ENCODE measurements around the gene NUP160.
"Not testable (repeated sequence)": the region's sequence is repeated elsewhere in the genome, so short reads cannot be mapped to it uniquely, and the experiment has no call there.

Gene NUP160

DNA sequence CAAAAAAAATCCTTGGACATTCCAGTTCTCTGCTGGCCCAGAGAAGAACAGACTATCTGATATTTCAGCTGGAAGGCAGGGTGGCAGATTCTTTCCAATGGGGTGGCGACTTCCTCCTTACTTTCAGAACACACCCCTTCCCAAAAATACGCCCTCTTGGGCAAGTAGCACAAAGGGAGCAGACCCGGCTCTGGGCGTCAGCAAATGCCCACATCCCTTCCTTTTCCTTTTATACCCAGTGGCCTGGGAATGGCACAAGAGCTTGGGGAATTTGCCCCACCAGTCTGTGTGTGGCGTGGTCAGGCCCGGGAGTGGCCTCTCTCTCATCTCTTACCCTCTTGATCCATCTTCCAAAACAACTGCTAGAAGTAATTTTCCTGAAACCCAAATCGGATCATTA, 33.0 kb upstream of the NUP160 start:
- TF ChIP-seq, protein P1, sequence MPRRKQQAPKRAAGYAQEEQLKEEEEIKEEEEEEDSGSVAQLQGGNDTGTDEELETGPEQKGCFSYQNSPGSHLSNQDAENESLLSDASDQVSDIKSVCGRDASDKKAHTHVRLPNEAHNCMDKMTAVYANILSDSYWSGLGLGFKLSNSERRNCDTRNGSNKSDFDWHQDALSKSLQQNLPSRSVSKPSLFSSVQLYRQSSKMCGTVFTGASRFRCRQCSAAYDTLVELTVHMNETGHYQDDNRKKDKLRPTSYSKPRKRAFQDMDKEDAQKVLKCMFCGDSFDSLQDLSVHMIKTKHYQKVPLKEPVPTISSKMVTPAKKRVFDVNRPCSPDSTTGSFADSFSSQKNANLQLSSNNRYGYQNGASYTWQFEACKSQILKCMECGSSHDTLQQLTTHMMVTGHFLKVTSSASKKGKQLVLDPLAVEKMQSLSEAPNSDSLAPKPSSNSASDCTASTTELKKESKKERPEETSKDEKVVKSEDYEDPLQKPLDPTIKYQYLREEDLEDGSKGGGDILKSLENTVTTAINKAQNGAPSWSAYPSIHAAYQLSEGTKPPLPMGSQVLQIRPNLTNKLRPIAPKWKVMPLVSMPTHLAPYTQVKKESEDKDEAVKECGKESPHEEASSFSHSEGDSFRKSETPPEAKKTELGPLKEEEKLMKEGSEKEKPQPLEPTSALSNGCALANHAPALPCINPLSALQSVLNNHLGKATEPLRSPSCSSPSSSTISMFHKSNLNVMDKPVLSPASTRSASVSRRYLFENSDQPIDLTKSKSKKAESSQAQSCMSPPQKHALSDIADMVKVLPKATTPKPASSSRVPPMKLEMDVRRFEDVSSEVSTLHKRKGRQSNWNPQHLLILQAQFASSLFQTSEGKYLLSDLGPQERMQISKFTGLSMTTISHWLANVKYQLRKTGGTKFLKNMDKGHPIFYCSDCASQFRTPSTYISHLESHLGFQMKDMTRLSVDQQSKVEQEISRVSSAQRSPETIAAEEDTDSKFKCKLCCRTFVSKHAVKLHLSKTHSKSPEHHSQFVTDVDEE (CRISPR knock-in tag; IDR thresholded peaks at IDR 0.05): no peak
- TF ChIP-seq TCF4 (CRISPR knock-in tag; IDR thresholded peaks at IDR 0.05; ENCODE audit: borderline replicate concordance): no peak
- no peak for TF ChIP-seq ZNF565 (CRISPR knock-in tag; conservative IDR thresholded peaks at IDR 0.05; ENCODE audit: low read depth)
- no peak for TF ChIP-seq ZNF70 (CRISPR knock-in tag; IDR thresholded peaks at IDR 0.05)
- no peak for TF ChIP-seq OSR1 (CRISPR knock-in tag; IDR thresholded peaks at IDR 0.05)
- no peak for TF ChIP-seq RARB (CRISPR knock-in tag; IDR thresholded peaks at IDR 0.05)
- no peak for TF ChIP-seq ISL1 (CRISPR knock-in tag; IDR thresholded peaks at IDR 0.05)
- TF ChIP-seq, protein P2, sequence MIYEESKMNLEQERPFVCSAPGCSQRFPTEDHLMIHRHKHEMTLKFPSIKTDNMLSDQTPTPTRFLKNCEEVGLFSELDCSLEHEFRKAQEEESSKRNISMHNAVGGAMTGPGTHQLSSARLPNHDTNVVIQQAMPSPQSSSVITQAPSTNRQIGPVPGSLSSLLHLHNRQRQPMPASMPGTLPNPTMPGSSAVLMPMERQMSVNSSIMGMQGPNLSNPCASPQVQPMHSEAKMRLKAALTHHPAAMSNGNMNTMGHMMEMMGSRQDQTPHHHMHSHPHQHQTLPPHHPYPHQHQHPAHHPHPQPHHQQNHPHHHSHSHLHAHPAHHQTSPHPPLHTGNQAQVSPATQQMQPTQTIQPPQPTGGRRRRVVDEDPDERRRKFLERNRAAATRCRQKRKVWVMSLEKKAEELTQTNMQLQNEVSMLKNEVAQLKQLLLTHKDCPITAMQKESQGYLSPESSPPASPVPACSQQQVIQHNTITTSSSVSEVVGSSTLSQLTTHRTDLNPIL (CRISPR knock-in tag; IDR thresholded peaks at IDR 0.05; ENCODE audit: low read depth): no peak
- TF ChIP-seq ZC3H10 (CRISPR knock-in tag; IDR thresholded peaks at IDR 0.05): no peak
- TF ChIP-seq GLIS3 (CRISPR knock-in tag; IDR thresholded peaks at IDR 0.05): no peak
- no peak for TF ChIP-seq ZNF8 (CRISPR knock-in tag; IDR thresholded peaks at IDR 0.05)
- TF ChIP-seq ZFP3 (CRISPR knock-in tag; IDR thresholded peaks at IDR 0.05): no peak
- TF ChIP-seq CSDC2 (CRISPR knock-in tag; IDR thresholded peaks at IDR 0.05): no peak
- TF ChIP-seq ZFP30 (CRISPR knock-in tag; IDR thresholded peaks at IDR 0.05): no peak
- no peak for TF ChIP-seq PPARA (CRISPR knock-in tag; IDR thresholded peaks at IDR 0.05; ENCODE audit: borderline replicate concordance)
- no peak for ATAC-seq

DNA sequence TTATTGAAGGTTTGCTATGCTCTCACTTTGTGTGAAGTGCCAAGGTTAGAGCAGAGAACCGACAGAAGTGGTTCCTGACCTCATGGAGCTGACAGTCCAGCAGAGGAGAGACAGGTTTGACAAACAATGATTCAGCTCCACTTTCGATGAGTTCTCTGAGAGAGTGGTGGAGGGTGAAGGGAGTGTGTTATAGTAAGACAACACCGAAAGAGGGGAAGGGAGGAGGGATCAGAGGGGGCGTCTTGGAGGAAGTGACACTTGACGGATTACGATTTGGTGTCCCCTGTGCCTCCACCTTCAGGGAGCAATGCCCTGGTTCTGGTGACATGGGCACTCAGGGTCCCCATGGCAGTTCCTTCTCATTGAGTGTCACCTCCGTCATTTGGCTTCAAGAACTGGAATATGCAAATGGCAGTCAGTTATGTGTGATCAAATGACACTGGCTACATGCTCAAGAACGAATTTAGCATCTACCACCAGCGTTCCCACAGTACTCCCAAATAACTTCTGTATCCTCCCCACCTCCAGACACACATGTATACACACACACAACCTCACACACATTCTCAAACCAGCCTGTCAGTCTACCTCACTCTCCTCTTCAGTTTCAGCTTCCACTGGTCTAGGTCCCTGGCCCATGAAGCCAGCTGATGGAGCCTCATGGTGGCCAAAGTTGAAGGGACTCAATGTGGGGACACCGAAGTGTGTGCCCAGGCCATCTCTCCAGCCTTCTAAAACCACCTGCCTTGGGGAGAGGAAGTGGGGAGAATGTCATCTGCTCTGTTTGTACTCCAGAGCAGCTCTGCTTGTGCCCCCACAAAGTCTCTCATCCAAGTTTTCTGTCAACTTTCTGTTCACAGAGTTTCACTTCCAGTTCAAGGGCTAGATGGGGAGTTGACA, 31.4 kb upstream of the NUP160 start:
- TF ChIP-seq RARB (CRISPR knock-in tag; IDR thresholded peaks at IDR 0.05) (no peak), ESRRG (CRISPR knock-in tag; IDR thresholded peaks at IDR 0.05) (no peak), TCF4 (CRISPR knock-in tag; IDR thresholded peaks at IDR 0.05; ENCODE audit: borderline replicate concordance) (no peak)
- no peak for ATAC-seq

DNA sequence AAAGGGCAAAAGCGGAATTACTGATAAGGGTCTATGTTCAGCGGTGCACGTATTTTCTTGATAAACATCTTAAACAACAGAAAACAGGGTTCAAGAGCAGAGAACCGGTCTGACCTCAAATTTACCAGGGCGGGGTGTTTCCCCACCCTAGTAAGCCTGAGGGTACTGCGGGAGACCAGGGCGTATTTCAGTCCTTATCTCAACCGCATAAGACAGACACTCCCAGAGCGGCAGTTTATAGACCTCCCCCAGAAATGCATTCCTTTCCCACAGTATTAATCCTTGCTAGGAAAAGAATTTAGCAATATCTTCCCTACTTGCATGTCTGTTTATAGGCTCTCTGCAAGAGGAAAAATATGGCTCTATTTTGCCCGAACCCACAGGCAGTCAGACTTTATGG, 27.7 kb upstream of the NUP160 start:
- ATAC-seq: not testable (repeated sequence)

DNA sequence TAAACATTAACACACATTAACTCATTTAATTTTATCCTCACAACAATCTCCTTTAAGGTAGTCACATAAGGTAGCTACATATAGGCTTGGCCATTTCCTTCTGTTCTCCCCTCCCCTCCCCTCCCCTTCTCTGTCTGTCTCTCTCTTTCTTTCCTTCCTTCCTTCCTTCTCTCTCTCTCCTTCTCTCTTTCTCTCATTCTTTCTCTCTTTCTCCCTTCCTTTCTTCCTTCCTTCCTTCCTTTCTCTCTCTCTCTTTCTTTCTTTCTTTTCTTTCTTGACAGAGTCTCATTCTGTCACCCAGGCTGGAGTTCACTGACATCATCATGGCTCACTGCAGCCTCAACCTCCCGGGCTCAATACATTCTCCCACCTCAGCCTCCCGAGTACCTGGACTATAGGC, 22.3 kb upstream of the NUP160 start:
- no peak for TF ChIP-seq ISL1 (CRISPR knock-in tag; IDR thresholded peaks at IDR 0.05)
- no peak for TF ChIP-seq PPARA (CRISPR knock-in tag; IDR thresholded peaks at IDR 0.05; ENCODE audit: borderline replicate concordance)
- no peak for TF ChIP-seq ZNF565 (CRISPR knock-in tag; conservative IDR thresholded peaks at IDR 0.05; ENCODE audit: low read depth)
- TF ChIP-seq BACH2 (CRISPR knock-in tag; IDR thresholded peaks at IDR 0.05; ENCODE audit: borderline replicate concordance): no peak
- TF ChIP-seq ZFP30 (CRISPR knock-in tag; IDR thresholded peaks at IDR 0.05): no peak
- TF ChIP-seq, protein P2 (CRISPR knock-in tag; IDR thresholded peaks at IDR 0.05; ENCODE audit: low read depth): no peak
- TF ChIP-seq, protein P3, sequence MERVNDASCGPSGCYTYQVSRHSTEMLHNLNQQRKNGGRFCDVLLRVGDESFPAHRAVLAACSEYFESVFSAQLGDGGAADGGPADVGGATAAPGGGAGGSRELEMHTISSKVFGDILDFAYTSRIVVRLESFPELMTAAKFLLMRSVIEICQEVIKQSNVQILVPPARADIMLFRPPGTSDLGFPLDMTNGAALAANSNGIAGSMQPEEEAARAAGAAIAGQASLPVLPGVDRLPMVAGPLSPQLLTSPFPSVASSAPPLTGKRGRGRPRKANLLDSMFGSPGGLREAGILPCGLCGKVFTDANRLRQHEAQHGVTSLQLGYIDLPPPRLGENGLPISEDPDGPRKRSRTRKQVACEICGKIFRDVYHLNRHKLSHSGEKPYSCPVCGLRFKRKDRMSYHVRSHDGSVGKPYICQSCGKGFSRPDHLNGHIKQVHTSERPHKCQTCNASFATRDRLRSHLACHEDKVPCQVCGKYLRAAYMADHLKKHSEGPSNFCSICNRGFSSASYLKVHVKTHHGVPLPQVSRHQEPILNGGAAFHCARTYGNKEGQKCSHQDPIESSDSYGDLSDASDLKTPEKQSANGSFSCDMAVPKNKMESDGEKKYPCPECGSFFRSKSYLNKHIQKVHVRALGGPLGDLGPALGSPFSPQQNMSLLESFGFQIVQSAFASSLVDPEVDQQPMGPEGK (CRISPR knock-in tag; IDR thresholded peaks at IDR 0.05; ENCODE audit: borderline replicate concordance): no peak
- TF ChIP-seq TCF4 (CRISPR knock-in tag; IDR thresholded peaks at IDR 0.05; ENCODE audit: borderline replicate concordance): no peak
- TF ChIP-seq, protein P4, sequence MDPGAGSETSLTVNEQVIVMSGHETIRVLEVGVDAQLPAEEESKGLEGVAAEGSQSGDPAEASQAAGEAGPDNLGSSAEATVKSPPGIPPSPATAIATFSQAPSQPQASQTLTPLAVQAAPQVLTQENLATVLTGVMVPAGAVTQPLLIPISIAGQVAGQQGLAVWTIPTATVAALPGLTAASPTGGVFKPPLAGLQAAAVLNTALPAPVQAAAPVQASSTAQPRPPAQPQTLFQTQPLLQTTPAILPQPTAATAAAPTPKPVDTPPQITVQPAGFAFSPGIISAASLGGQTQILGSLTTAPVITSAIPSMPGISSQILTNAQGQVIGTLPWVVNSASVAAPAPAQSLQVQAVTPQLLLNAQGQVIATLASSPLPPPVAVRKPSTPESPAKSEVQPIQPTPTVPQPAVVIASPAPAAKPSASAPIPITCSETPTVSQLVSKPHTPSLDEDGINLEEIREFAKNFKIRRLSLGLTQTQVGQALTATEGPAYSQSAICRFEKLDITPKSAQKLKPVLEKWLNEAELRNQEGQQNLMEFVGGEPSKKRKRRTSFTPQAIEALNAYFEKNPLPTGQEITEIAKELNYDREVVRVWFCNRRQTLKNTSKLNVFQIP (CRISPR knock-in tag; IDR thresholded peaks at IDR 0.05; ENCODE audit: borderline replicate concordance, low read depth): no peak
- TF ChIP-seq SNAI2 (CRISPR knock-in tag; IDR thresholded peaks at IDR 0.05): no peak
- TF ChIP-seq ZC3H10 (CRISPR knock-in tag; IDR thresholded peaks at IDR 0.05): no peak
- no peak for TF ChIP-seq CSDC2 (CRISPR knock-in tag; IDR thresholded peaks at IDR 0.05)
- TF ChIP-seq ZFP3 (CRISPR knock-in tag; IDR thresholded peaks at IDR 0.05): no peak
- TF ChIP-seq GLIS3 (CRISPR knock-in tag; IDR thresholded peaks at IDR 0.05): no peak
- TF ChIP-seq ARNTL (CRISPR knock-in tag; IDR thresholded peaks at IDR 0.05; ENCODE audit: borderline replicate concordance, low read depth): no peak
- no peak for TF ChIP-seq ZNF8 (CRISPR knock-in tag; IDR thresholded peaks at IDR 0.05)
- no peak for TF ChIP-seq OSR1 (CRISPR knock-in tag; IDR thresholded peaks at IDR 0.05)
- TF ChIP-seq RARB (CRISPR knock-in tag; IDR thresholded peaks at IDR 0.05): no peak
- TF ChIP-seq, protein P1 (CRISPR knock-in tag; IDR thresholded peaks at IDR 0.05): no peak
- no peak for ATAC-seq
